Right lobe of liver (tissue), 4 donors: ENCODE measurements around the gene CYP27B1.

ENCODE experiments used
- POLR2A ChIP-seq: fragments of 450-650 bp; IDR thresholded peaks from one replicate; pipeline ENCODE4 v1.6.1; 2017; ENCODE audit warnings: antibody characterized with exemption, mild to moderate bottlenecking
- TF ChIP-seq, protein P1 (sequence below), 4 donors: fragments of 200-600 bp in 3 of 4; fragments of 450-650 bp in 1 of 4; IDR thresholded peaks; one replicate each; pipeline versions ENCODE4 v1.5.1 to v1.8.0; 2016 to 2022; ENCODE audit warnings: antibody characterized with exemption in 4 of 4, mild to moderate bottlenecking in 2 of 4
- donor health status: DM: no; HTN: no; CAD: no.
- donor health status: DM: no; HTN: no; CAD: no.
- donor health status: DM: no; HTN: yes; CAD: no.

DNA sequence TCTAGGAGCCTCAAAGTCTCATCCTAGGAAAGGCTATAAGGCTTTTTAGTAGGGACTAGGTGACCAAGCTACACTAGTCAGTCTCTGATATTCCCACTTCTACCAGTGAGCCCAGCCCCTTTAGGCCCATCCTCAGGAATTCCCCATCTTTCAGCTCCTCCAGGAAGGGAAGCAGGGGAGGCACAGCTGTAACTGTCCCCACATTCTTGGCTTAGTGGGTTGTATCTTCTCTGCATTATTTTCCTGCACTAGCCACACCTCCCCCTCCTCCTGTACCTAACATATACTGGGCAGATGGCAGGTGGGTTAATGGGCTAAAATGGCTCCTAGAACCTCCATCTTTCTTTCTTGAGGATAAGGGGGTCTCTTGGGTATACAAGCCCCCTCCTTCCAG is 424 bp upstream of the CYP27B1 start:
- TF ChIP-seq, protein P1, sequence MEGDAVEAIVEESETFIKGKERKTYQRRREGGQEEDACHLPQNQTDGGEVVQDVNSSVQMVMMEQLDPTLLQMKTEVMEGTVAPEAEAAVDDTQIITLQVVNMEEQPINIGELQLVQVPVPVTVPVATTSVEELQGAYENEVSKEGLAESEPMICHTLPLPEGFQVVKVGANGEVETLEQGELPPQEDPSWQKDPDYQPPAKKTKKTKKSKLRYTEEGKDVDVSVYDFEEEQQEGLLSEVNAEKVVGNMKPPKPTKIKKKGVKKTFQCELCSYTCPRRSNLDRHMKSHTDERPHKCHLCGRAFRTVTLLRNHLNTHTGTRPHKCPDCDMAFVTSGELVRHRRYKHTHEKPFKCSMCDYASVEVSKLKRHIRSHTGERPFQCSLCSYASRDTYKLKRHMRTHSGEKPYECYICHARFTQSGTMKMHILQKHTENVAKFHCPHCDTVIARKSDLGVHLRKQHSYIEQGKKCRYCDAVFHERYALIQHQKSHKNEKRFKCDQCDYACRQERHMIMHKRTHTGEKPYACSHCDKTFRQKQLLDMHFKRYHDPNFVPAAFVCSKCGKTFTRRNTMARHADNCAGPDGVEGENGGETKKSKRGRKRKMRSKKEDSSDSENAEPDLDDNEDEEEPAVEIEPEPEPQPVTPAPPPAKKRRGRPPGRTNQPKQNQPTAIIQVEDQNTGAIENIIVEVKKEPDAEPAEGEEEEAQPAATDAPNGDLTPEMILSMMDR (IDR thresholded peaks at IDR 0.05) = no peak
- no peak for TF ChIP-seq POLR2A
